Activated CD4-positive, alpha-beta T cell treated with anti-CD3 and anti-CD28 coated beads for 36 hours (primary cell): ENCODE measurements around the gene SDCBP2. TPM values are rescaled to one million over a fixed set of nuclear protein-coding genes. Genes with fewer than 3 reads are reported as not detected.

Source experiments
- ATAC-seq: fragments of 200-7000 bp; cut with Tn5 transposase; one replicate; pipeline ENCODE4 v1.10.0; 2021; ENCODE audit warnings: mild to moderate bottlenecking, moderate library complexity
- CTCF ChIA-PET: fragments of 350-600 bp; sonication (Branson Sonifier 250); formaldehyde crosslinking; loops from one replicate; lab custom pipeline; 2021; ENCODE audit warnings: antibody characterized with exemption; lab: Charles Lee
- POLR2A ChIA-PET: fragments of 350-600 bp; sonication (Branson Sonifier 250); formaldehyde crosslinking; loops from one replicate; lab custom pipeline; 2021; ENCODE audit warnings: antibody characterized with exemption, inconsistent platforms; lab: Charles Lee
- DNase-seq: peaks from one replicate; pipeline ENCODE4 v3.0.0-alpha.2; 2020
- H3K27ac Mint-ChIP-seq: one replicate; pipeline ENCODE4 v1.8.0; 2021; ENCODE audit warnings: mixed read lengths
- H3K27me3 Mint-ChIP-seq: one replicate; pipeline ENCODE4 v1.8.0; 2021; ENCODE audit warnings: mixed read lengths
- H3K36me3 Mint-ChIP-seq: one replicate; pipeline ENCODE4 v1.8.0; 2021; ENCODE audit warnings: low read depth, mixed read lengths
- H3K4me1 Mint-ChIP-seq: one replicate; pipeline ENCODE4 v1.8.0; 2021; ENCODE audit warnings: mixed read lengths
- H3K4me3 Mint-ChIP-seq: one replicate; pipeline ENCODE4 v1.8.0; 2021; ENCODE audit warnings: mild to moderate bottlenecking, moderate library complexity, mixed read lengths
- H3K9me3 Mint-ChIP-seq: one replicate; pipeline ENCODE4 v1.8.0; 2021; ENCODE audit warnings: low read depth, mixed read lengths
- intact Hi-C, 2 experiments: fragments of 100-400 bp; cut with DNase I in 1 of 2; cut with micrococcal nuclease in 1 of 2; formaldehyde crosslinking; loops; one replicate each; pipeline versions ENCODE4 v1.14.2 to v1.15.1; 2022 to 2024; cut with DNase I, micrococcal nuclease
- total RNA-seq, 2 experiments: library from RNA; stranded (reverse); gene quantifications; one replicate each; pipeline ENCODE4 v1.2.3, GENCODE V29; 2021

Gene SDCBP2
- total RNA-seq, 2 experiments from 2014 or later = 2.8 to 3.2 TPM

DNA sequence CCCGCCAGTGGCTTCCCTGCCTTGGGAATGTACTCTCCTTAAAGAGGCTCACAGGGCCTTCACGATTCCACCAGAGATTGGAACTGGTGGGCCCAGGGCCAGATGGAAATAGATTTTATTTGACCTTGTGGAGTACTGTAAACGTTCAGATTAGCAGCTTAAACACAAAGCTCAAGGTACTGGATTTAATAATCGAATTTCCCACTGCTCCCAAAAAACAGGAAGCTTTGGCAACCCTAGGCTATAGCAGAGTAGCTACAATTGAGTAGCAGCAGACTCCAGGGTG is 7.3 kb downstream of the SDCBP2 start:
- CTCF ChIA-PET = interaction anchor here (0.6 to 2.0 kb wide), 4 partner anchors 9 to 115 kb away, joined by 3 to 14 read pairs (median 6); no protein-coding TSS in a partner anchor
- intact Hi-C loops = no loop called here
- H3K27me3 Mint-ChIP-seq = no peaks in the 10 kb centered on the region
- H3K9me3 Mint-ChIP-seq = no peaks in the 10 kb centered on the region
- no peak overlapping the region for H3K4me3 Mint-ChIP-seq
- no peak for DNase-seq
- no peak for ATAC-seq
- no peak overlapping the region for H3K27ac Mint-ChIP-seq
- no peaks in the 10 kb centered on the region for H3K36me3 Mint-ChIP-seq
- H3K4me1 Mint-ChIP-seq = peaks cover 13% of the 10 kb centered on the region
- POLR2A ChIA-PET = interaction anchor here (0.6 kb wide), 1 partner anchor 179 kb away, joined by 3 read pairs; no protein-coding TSS in a partner anchor

DNA sequence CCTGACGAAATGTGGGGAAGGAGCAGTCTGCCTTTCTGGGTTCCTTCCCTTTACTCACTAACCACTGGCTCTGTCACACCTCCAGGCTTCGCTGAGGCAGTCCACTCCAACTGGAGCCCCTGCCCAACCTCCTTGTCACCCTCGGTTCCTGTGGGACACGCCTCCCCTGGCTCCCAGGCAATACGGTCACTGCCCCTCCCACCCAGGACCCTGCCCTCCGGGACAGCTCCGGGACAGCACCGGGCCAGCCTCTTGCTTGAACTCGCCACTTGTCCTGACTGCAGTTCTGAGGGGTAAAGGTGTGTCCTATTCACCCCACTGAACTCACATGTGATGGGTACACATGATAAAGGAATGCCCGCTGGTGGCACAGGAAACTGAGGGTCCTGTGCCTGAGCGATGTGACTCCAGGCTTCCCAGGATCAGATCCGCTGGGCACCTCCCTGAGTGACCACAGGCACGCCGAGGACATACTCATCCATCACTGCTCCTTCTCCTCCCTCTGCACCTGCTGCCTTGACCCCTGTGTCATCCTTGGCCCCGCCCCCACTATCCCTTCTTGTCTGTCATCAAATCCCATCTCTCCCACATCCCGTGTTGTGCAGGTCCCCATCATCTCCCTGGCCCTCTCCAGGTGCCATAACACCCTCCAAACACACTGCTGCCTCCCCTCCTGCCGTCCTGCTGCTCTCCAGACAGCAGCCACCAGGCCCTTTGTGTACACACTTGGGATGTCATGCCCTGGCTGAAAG is 7.9 kb downstream of the SDCBP2 start:
- DNase-seq (no peak), ATAC-seq (no peak)
- Mint-ChIP-seq H3K4me3 (no peak overlapping the region), H3K4me1 (peaks cover 13% of the 10 kb centered on the region), H3K36me3 (no peaks in the 10 kb centered on the region), H3K9me3 (no peaks in the 10 kb centered on the region), H3K27me3 (no peaks in the 10 kb centered on the region), H3K27ac (no peak overlapping the region)
- intact Hi-C loops = no loop called here
- ChIA-PET POLR2A (interaction anchor here (0.6 kb wide), 1 partner anchor 180 kb away, joined by 3 read pairs; no protein-coding TSS in a partner anchor), CTCF (interaction anchor here (1.8 to 2.0 kb wide), 2 partner anchors 8 to 116 kb away, joined by 8 to 14 read pairs; no protein-coding TSS in a partner anchor)

DNA sequence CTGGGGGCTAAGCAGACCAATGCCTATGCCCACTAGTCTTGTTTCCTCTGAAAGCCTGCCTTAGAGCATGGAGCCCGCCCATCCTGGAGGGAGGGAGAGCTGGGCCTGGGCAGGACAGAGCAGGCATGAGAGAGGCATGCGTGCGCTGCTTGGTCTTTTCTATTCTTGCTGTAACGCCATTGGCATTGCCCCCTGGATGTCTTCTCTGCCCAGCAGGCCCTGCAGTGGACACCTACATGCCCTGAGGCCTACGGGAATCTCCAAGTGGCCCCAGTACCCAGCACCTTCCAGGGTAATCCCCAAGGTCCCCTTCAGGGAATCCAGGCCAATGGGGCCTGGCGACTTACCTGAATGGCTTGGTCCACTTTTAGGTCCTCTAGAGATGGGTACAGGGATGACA is 8.9 kb downstream of the SDCBP2 start:
- Mint-ChIP-seq H3K36me3 (no peaks in the 10 kb centered on the region), H3K9me3 (no peaks in the 10 kb centered on the region), H3K4me1 (peaks cover 13% of the 10 kb centered on the region), H3K4me3 (no peak overlapping the region), H3K27ac (no peak overlapping the region), H3K27me3 (no peaks in the 10 kb centered on the region)
- POLR2A ChIA-PET = no interaction called here
- intact Hi-C loops = no loop called here
- ATAC-seq (no peak), DNase-seq (no peak)
- CTCF ChIA-PET = interaction anchor here (0.6 to 1.2 kb wide), 2 partner anchors 99 to 115 kb away, joined by 3 to 6 read pairs; no protein-coding TSS in a partner anchor

DNA sequence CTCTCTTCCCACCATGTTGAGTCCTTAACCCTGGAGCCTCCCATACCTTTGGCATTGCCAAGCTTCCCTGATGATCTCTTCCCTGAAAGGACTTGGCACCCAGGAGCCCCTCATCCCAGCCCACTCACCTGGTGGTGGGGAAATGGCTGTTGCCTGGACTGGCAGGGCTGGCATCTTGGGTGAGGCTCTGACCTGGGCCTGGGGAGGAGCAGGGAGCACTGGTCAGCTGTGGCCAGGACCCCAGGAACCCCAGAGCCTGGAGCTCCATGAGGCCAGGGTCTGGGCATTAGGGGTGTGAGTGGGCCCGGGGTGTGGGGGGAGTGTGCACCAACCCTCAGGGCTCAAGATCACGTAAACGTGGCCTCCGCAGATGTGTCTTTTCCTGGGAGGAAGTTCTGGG is 9.5 kb downstream of the SDCBP2 start:
- Mint-ChIP-seq H3K27me3 (no peaks in the 10 kb centered on the region), H3K4me1 (peaks cover 11% of the 10 kb centered on the region), H3K4me3 (no peak overlapping the region), H3K9me3 (no peaks in the 10 kb centered on the region), H3K36me3 (no peaks in the 10 kb centered on the region), H3K27ac (no peak overlapping the region)
- intact Hi-C loops = no loop called here
- CTCF ChIA-PET = interaction anchor here (1.2 kb wide), 1 partner anchor 100 kb away, joined by 3 read pairs; no protein-coding TSS in a partner anchor
- DNase-seq (no peak), ATAC-seq (no peak)
- POLR2A ChIA-PET = no interaction called here

DNA sequence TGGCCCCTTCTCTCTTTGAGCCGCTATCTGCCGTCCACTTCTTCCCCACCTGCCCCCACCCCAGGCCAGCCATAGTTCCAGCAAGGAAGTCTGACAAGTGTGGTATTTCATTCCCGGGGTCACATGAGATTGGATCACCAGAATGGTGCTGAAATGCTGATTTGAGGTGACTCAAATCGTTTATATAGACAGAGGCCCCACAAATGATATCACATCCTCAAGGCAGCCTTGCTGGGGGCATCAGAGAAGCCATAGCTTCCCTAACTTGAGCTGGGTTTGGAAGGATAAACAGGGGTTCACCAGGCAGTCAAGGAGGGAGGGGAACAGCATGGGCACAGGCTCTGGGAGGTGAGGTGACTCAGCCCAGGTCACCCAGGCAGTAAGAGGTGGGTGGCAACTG is 9.9 kb downstream of the SDCBP2 start:
- Mint-ChIP-seq H3K9me3 (no peaks in the 10 kb centered on the region), H3K27me3 (no peaks in the 10 kb centered on the region), H3K4me3 (no peak overlapping the region), H3K27ac (no peak overlapping the region), H3K36me3 (no peaks in the 10 kb centered on the region), H3K4me1 (peaks cover 8% of the 10 kb centered on the region)
- DNase-seq = no peak
- CTCF ChIA-PET = interaction anchor here (1.2 kb wide), 1 partner anchor 100 kb away, joined by 3 read pairs; no protein-coding TSS in a partner anchor
- intact Hi-C loops = no loop called here
- no peak for ATAC-seq
- POLR2A ChIA-PET = no interaction called here

DNA sequence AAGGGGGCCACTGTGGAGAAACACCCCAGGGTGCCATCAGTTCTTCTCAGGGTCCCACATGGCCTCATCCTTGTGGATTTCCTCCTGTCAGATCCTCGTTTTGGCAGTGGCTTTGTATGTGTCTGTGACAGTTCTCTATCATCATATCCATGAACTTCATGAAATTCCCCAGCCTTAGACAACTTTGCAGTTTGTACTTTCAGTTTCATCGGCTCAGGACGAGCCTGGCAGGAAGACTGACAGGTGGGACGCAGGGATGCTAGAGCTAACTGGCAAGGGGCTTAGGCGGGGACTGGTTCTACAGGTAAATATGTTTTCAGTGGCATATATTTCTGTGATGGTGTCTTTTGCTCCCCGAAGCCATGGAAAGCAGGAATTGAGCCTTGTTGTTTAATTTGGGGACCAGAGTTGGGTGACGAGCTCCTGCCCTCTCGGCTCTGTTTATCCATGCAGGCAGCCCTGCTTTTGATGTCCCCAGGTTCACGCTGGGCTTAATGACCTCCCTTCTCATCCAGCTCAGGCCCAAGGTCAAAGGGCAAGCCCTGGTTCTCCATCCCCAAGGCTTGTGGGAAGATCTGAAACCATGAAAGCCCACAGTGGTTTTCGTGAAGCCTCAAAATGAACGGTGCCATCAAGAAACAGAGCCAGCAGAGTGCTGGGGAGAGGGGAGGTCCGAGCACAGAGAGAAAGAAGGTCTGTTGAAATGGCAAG is 11.2 kb downstream of the SDCBP2 start:
- Mint-ChIP-seq H3K4me3 (no peak overlapping the region), H3K27ac (no peak overlapping the region), H3K27me3 (no peaks in the 10 kb centered on the region), H3K4me1 (peaks cover 3% of the 10 kb centered on the region), H3K9me3 (no peaks in the 10 kb centered on the region), H3K36me3 (no peaks in the 10 kb centered on the region)
- CTCF ChIA-PET = interaction anchor here (1.6 kb wide), 1 partner anchor 149 kb away, joined by 4 read pairs; the partner anchor contains the start of gene NSFL1C
- intact Hi-C loops = no loop called here
- ATAC-seq (no peak), DNase-seq (no peak)
- POLR2A ChIA-PET = interaction anchor here (0.7 kb wide), 1 partner anchor 149 kb away, joined by 3 read pairs; no protein-coding TSS in a partner anchor

DNA sequence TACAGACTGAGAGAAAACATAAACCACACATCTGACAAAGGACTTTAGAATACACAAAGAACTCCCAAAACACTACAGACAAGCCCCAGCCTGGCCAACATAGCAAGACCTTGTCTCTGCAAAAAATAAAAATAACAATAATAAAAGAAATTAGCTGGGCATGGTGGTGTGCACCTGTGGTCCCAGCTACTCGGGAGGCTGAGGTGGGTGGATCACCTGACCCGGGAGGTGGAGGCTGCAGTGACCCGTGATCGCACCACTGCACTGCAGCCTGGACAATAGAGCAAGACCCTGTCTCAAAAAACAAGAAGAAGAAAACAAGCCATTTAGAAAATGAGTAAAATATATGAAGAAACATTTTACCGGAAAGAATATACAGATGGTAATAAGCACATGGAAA is 13.1 kb downstream of the SDCBP2 start:
- POLR2A ChIA-PET = no interaction called here
- intact Hi-C loops = no loop called here
- no peak overlapping the region for H3K4me3 Mint-ChIP-seq
- H3K4me1 Mint-ChIP-seq = peaks cover 3% of the 10 kb centered on the region
- ATAC-seq = no peak
- no peak overlapping the region for H3K27ac Mint-ChIP-seq
- H3K36me3 Mint-ChIP-seq = no peaks in the 10 kb centered on the region
- no peaks in the 10 kb centered on the region for H3K9me3 Mint-ChIP-seq
- no peaks in the 10 kb centered on the region for H3K27me3 Mint-ChIP-seq
- no peak for DNase-seq
- CTCF ChIA-PET = interaction anchor here (0.6 to 3.2 kb wide), 6 partner anchors 9 to 151 kb away, joined by 3 to 17 read pairs (median 4); partner anchors contain the start of gene NSFL1C

DNA sequence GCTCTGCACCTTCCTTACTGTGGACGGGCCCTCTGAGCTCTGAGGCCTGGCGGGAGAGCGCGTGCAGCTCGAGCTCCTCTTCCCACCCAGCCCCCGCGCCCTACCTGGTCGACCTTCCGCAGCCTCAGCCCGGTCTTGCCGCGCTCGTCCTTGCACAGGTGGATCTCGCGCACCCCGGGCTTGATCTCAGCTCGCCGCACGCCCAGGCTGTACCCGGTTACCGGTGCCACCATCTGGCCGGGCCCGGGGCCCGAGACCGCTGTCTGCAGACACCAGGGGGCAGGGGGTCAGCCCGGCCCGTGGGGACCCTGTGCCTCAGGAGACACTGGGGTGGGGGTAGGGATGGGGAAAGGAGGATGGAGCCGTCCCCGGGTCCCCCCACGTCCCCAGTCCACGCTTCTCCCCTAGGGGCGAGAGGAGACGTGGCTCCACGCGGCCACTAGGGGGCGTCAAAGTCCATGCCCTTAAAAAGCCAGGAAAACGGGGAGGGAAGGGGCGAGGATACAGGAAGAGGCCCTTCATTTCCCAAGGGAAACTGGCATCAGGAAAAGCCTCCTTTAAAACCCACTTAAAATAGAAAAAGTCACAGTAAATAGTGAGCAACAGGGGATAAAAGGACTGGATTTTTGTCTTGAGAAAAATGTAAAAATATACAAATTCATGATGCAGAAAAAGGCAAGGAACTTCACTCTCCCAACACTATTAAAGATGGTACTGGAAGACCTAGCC is 15.5 kb downstream of the SDCBP2 start:
- POLR2A ChIA-PET = interaction anchor here (0.5 kb wide), 1 partner anchor 12 kb away, joined by 3 read pairs; no protein-coding TSS in a partner anchor

DNA sequence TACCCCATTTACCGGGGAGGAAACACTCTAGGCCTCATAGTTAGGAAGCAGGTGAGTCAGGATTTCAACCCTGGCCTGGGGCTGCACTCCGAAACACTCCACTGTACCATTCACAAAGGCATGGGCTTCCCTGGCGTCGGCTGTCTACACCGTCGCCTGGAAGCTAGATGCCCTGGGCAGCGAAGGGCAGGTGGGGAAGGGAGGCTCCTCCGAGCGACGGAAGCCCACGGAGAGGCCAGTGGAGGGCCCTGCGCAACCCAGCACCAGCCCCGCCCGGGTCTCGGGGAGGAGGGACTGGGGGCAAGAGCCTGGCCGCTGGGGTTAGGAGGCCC is 16.1 kb downstream of the SDCBP2 start:
- POLR2A ChIA-PET = interaction anchor here (0.5 kb wide), 1 partner anchor 13 kb away, joined by 3 read pairs; no protein-coding TSS in a partner anchor
- intact Hi-C loops = loop anchor here (1.0 to 2.0 kb wide), 5 partner anchors 80 to 464 kb away; partner anchors contain the start of genes FKBP1A (in 1 of the 2) and NSFL1C (in 1 of the 2)

More for the DNA sequence above, 15.5 kb downstream of the SDCBP2 start:
- no peaks in the 10 kb centered on the region for H3K9me3 Mint-ChIP-seq
- peaks cover 3% of the 10 kb centered on the region for H3K4me1 Mint-ChIP-seq
- intact Hi-C loops = loop anchor here (1.0 to 2.0 kb wide), 5 partner anchors 80 to 463 kb away; partner anchors contain the start of genes FKBP1A (in 1 of the 2) and NSFL1C (in 1 of the 2)
- H3K27ac Mint-ChIP-seq = no peak overlapping the region
- CTCF ChIA-PET = interaction anchor here (0.6 to 1.7 kb wide), 14 partner anchors 9 to 189 kb away, joined by 3 to 15 read pairs (median 4); no protein-coding TSS in a partner anchor
- no peaks in the 10 kb centered on the region for H3K27me3 Mint-ChIP-seq
- no peaks in the 10 kb centered on the region for H3K36me3 Mint-ChIP-seq
- DNase-seq (peak; percentile 82), ATAC-seq (peak; percentile 89)
- no peak overlapping the region for H3K4me3 Mint-ChIP-seq

DNA sequence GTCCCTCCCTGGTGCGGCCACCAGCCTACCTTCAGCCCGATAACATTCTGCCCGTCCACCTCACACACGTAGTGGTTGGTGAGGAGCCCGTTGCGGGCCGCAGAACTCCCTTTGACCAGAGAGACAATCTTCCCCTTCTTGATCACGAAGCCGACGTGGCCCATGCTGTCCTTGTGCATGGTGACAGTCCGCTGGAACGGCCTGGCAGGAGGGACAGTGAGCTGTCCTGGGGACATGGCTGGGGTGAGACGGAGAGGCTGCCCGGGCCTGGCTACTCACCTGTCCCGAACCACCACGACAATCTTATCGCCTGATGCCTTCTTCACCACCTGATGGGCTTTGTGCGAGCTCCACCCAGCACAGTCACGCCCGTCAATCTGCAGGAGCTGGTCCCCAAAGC is 16.6 kb downstream of the SDCBP2 start:
- Mint-ChIP-seq H3K4me3 (no peak overlapping the region), H3K4me1 (peaks cover 3% of the 10 kb centered on the region), H3K27ac (no peak overlapping the region), H3K36me3 (no peaks in the 10 kb centered on the region), H3K27me3 (no peaks in the 10 kb centered on the region), H3K9me3 (no peaks in the 10 kb centered on the region)
- intact Hi-C loops = loop anchor here in 1 of 2 experiments (2.0 kb wide), 1 partner anchor 464 kb away; no protein-coding TSS in a partner anchor
- no peak for ATAC-seq
- DNase-seq = no peak
- POLR2A ChIA-PET = no interaction called here
- CTCF ChIA-PET = interaction anchor here (0.7 to 1.7 kb wide), 11 partner anchors 10 to 190 kb away, joined by 3 to 15 read pairs (median 4); no protein-coding TSS in a partner anchor

More for the DNA sequence above, 16.1 kb downstream of the SDCBP2 start:
- Mint-ChIP-seq H3K9me3 (no peaks in the 10 kb centered on the region), H3K4me1 (peaks cover 3% of the 10 kb centered on the region), H3K4me3 (no peak overlapping the region), H3K36me3 (no peaks in the 10 kb centered on the region), H3K27me3 (no peaks in the 10 kb centered on the region), H3K27ac (no peak overlapping the region)
- DNase-seq (no peak), ATAC-seq (no peak)
- CTCF ChIA-PET = interaction anchor here (0.6 to 1.7 kb wide), 15 partner anchors 9 to 190 kb away, joined by 3 to 15 read pairs (median 4); no protein-coding TSS in a partner anchor
